GM19395 (cell line): Measurements from ENCODE around the gene CFAP58.

Experiments
- ATAC-seq: cut with Tn5 transposase; IDR thresholded peaks from one replicate; pipeline ENCODE4 v1.9.1; 2021; ENCODE audit warnings: mild to moderate bottlenecking, moderate library complexity; ENCODE audit not compliant: unreplicated experiment

The CFAP58 gene, protein sequence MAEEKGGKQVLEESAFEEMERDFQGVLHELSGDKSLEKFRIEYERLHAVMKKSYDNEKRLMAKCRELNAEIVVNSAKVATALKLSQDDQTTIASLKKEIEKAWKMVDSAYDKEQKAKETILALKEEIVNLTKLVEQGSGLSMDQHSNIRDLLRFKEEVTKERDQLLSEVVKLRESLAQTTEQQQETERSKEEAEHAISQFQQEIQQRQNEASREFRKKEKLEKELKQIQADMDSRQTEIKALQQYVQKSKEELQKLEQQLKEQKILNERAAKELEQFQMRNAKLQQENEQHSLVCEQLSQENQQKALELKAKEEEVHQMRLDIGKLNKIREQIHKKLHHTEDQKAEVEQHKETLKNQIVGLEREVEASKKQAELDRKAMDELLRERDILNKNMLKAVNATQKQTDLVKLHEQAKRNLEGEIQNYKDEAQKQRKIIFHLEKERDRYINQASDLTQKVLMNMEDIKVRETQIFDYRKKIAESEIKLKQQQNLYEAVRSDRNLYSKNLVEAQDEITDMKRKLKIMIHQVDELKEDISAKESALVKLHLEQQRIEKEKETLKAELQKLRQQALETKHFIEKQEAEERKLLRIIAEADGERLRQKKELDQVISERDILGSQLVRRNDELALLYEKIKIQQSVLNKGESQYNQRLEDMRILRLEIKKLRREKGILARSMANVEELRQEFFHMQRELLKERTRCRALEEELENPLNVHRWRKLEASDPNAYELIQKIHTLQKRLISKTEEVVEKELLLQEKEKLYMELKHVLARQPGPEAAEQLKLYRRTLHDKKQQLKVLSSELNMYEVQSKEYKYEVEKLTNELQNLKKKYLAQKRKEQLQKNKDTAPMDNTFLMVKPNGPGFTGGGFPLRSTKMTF

GRCh38 chr10:104353325-104354048 lies at the start of gene CFAP58:
Gene CFAP58, plus strand, starts transcription at chr10:104353833. Its CDS starts 65 bp downstream, at chr10:104353898.
- peak; percentile 59 for ATAC-seq

DNA sequence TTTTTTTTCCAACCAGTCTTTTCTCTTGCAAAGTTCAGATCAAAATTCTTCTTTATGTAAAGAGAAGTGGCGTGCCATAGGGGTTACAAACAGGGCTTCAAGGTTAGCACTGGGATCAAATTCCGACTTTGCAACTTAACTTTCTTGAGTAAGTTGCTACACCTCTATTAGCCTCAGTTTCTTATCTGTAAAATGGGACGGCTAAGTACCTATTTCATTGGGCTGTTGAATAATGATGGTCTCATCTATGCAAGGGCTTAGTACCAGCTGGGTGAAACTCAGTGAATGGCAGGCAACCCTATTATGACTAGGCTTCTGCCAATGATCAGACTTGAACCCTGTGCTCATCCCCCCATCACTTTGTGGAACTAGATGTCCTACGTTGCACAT lies 49.3 kb upstream of the CFAP58 start:
- ATAC-seq = no peak

DNA sequence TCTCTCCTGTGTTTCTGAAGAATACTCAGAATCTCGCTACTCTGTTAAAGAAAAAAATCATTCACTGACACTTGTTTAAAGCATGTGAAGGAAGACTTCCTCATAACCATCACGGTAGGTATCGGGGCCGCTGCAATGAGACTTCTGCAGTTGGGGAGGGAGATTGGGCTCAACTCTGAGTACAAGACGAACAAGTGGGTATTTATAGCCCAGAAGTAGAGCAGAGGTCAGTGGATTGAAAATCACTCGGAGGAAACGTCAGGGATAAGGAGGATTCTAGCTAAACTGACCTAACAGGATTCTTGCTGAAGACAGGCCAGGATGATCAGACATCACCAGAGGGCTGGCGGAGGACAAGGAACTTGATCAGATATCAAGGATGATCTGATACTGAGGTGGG lies 48.7 kb upstream of the CFAP58 start:
- ATAC-seq = no peak

- no peak for ATAC-seq
These were observed 46.7 kb upstream of the CFAP58 start for GRCh38 chr10:104306897-104307296.

- no peak for ATAC-seq
These were observed 45.8 kb upstream of the CFAP58 start for GRCh38 chr10:104307576-104308438.

DNA sequence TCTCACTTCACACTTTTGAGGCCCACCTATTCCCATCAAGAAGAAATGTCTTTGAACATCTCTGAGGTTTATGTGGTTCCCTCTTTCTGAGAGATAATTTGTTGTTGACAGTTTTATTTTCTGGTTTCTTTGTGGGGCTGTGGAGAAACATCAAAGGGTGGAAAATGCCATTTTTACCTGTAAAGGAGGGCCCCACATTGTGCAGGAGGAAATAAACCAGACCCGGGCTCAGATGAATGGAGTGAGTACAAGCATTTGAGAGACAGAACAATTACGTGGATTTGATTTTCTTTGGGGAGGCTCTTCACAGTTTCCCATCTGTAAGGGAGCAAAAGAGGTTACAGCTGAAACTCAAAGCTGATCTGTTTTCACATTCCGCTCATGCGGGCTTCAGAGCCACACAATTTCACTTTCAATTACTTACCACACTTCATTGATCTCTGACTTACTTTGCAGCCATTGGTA lies 45.2 kb upstream of the CFAP58 start:
- ATAC-seq = peak; percentile 88

GRCh38 chr10:104309980-104310978 lies 43.4 kb upstream of the CFAP58 start:
- no peak for ATAC-seq

- ATAC-seq = no peak
These were observed 42.4 kb upstream of the CFAP58 start for GRCh38 chr10:104311184-104311720.

DNA sequence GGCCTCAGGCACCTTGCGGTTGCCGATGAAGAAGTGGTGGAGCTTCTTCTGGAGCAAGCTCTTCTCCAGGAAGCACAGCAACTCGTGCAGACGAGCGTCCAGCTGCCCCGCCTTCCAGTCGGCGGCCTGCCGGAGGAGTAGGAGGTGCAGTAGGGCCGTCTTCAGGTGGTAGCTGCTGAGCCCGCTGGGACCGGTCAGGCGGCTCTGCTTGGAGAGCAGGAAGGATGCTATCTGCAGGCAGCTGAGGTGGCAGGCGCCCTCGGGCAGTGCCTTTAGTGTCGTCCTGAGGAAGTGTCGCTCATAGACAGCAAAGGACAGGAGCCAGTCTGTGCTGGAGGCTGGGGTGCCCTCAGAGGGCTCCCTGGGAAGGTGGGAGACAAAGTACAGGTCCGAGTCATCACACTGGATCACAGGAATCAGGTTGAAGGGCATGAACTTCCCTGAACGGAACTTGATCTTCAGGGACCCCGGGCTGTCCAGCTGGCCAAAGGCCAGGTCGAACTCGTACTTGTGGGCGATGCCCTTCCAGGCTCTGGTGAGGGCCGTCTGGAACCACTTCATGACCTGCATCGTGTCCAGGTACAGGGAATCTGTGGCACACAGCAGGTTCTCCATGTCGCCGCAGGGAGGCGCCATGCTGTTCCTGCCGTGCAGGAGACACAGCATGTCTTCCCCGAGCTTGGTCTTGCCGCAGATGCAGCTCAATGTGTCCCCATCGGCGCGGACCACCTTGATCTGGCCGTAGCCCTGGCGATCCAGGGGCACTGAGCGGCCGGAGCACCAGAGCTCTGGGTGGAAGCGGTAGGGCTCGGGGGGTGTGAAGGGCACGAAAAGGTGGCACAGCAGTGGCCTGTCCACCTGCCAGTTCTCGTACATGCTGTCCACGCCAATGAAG lies 38.8 kb upstream of the CFAP58 start:
- no peak for ATAC-seq

DNA sequence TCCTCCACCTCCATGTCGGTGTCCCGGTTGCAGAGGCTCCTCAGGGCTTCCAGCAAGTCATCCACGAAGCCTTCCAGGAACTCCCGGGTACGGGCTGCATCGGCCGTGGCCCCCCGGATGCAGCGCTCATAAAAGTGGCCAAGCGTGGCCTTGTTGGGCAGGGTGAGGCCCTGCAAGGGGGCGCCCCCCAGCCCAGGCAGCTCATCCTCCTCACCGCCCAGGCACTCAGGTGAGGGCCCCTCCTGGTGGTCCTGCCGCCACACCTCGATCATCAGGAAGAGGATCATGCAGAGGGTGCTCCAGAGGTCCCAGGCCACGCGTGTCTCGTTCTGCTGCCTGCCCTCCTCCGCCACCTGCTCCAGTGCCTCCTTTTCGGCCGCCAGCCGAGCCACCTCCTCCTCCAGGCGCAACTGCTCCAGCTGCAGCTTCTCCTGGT lies 38.1 kb upstream of the CFAP58 start:
- ATAC-seq = no peak

GRCh38 chr10:104316321-104317099 lies 37.1 kb upstream of the CFAP58 start:
- no peak for ATAC-seq

DNA sequence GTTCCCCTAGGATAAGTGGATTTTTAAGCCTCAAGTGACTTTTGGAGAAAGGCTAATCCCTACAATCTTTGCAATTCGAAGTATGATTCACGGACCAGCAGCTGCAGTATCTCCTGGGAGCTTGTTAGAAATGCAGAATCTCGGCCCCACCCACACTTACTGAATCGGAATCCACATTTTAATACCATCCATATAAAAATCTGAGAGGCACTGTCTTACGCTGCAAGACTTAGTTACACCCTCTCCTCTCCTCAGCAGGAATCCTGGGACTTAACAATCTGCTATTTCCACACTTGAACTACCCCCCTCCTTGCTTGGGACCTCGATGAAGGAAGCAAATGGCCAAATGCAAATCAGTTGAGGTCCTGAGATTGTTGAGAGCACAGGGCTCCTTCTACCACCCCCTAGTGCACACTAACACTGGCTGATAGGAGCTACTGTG lies 36.3 kb upstream of the CFAP58 start:
- ATAC-seq = no peak

DNA sequence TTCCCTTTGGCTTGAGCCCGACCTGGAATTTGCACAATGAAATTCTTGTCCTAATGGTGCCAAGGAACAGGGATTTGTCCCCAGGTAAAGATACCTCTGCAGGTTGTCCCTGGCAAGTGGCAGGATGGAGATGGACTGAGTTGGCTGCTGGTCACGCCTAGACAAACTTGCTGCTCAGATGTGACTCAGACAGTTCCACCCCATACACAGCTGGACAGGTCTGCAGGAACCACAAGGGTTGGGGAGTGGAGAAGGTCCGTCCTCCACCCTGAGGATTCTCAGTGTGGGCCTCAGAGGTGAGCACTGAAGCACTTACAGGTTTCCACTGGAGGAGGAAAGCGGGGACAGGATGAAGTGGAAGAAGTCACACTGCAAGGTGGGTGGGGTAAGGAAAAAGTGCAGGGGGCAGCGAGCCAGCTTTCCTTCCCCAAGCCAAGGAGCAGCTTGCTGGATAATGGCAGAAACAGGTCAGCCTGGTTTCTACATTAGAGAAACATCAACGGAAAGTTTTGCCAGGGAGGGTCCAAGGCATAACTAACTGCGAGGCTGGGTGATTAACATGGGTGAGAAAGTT lies 35.8 kb upstream of the CFAP58 start:
- ATAC-seq = no peak

DNA sequence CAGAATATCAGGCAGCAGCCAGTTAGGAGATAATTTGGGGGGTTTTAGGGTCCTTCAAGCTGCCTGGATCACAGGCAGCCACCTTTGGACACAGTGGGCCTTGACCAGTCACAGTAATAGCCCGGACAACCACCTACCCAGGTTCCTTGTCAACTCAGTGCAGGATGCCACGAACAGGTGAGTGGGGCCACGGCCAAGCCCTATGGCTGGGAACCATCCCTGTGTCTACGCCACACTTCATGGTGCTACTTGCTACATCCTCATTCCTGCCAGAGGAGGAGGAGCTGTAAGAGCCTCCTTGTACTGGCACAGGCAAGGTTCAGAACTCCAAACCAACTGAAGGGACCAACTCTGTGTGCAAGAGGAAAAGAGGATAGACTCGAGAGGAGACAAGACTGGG lies 35.3 kb upstream of the CFAP58 start:
- no peak for ATAC-seq

DNA sequence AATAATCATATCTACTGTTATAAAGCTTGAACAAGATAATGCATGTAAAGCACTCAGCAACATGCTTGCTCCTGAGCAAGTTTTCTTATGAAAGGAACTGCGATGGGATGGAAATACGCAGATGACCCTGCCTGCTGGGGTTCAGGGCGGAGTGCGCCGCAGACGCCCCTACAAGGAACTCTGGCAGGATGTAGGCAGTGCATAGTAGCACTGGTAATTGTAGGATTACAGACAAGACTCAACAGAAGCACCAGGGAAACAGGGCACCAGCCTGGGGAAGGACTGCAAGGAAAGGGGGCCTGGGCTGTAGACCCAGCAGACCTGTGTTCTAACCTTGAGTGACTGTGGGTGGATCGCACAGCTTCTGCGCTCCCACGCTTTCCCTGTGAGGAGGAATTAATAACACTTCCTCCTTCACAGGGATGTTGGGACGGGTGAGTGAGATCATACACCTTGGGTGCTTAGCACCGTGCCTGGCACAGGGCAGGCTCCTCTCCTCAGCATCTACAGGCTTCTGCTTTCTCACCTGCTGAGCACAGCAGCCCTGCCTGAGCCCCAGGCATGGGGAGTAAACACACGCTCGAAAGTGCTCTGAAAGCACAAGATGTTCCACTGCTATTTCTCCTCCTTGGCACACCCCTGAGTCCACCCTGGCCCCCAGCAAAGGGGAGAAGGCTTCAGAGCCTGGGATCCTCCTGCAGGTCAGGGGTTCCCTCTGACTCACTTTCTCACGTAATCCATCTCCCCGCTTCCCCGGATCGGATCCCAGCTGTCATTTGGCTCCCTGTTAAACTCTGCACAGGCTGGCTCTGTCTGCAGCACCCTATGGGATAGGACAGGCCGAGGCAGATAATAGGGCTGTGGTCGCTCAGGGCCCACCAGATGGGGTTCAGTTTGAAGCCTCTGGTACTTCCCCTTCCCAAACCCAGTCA lies 34.6 kb upstream of the CFAP58 start:
- no peak for ATAC-seq
